Activated CD4-positive, alpha-beta T cell treated with anti-CD3 and anti-CD28 coated beads, Interleukin-2, Interleukin-4, amounts not matched to agents 100 ng/mL and 50 ng/mL, durations not matched to agents 16 hours and 8 hours (primary cell): ENCODE results near the gene ARHGDIA.
"Not testable (repeated sequence)": the region's sequence is repeated elsewhere in the genome, so short reads cannot be mapped to it uniquely, and the experiment has no call there.

ENCODE experiments used
- DNase-seq: peaks from one replicate; pipeline ENCODE4 v3.0.0-alpha.2; 2020; ENCODE audit warnings: low spot score

ARHGDIA gene

DNA sequence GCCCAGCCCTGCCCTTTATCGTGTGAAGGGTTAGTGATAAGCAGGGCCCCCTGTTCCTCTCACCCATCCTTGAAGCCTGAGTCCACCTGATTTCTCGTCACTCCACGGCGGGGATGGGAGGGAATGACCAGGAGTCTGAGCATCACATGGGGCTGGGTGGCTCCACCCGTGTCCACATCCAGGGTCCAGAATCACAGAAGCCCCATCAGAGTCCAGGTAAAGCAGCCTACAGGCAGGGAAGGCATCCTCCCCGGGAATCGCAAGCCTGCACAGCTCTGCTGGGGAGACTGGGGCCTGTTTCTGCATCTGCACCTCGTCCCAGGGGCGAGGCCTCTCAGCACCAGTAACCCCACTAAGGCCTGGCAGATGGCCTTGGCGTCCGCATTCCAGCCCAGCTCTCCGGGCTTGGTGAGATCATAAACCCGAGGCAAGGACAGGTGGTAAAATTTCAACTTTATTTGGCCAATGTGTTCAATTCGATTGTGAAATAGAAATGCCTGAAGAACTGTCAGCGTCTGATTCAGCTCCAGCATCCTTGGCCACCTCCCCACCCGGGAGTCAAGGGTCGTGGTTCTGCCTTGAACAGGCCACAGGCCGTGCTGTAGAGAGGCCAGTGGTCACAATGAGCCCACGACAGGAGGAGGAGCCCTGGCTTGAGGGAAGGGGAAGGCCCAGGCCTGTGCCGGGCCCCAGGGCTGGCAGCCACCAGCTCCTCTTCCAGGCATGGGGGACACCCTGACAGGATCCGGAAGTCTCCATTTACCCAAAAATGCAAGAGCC, 28.2 kb downstream of the ARHGDIA start:
- DNase-seq = no peak

DNA sequence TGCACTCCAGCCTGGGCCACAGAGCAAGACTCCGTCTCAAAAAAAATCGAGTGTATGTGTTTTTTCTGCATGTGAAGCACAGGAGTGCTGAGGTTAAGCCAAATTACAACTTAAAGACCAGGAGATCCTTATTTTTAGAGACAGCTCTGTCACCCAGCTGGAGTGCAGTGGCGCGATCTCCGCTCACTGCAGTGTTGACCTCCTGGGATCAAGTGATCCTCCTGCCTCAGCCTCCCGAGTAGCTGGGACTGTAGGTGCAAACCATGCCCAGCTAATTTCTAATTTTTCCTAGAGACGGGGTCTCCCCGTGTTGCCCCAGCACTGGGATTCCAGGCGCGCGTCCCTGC, 28.8 kb downstream of the ARHGDIA start:
- DNase-seq = no peak

DNA sequence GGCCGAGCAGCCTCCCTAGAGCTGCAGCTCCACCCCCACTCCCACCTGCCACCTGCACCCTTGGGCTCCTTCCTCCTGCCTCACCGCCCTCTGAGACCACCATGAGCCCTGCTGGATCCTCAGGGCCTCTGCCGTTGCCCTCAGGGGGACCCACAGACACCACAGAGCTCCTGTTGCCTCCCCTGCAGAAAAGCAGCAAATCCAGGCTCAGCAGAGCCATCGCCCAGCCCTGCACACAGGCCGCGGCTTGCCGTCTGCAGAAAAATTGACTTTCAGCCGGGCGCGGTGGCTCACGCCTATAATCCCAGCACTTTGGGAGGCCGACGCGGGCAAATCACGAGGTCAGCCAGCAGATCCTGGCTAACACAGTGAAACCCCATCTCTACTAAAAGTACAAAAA, 29.3 kb downstream of the ARHGDIA start:
- no peak for DNase-seq

DNA sequence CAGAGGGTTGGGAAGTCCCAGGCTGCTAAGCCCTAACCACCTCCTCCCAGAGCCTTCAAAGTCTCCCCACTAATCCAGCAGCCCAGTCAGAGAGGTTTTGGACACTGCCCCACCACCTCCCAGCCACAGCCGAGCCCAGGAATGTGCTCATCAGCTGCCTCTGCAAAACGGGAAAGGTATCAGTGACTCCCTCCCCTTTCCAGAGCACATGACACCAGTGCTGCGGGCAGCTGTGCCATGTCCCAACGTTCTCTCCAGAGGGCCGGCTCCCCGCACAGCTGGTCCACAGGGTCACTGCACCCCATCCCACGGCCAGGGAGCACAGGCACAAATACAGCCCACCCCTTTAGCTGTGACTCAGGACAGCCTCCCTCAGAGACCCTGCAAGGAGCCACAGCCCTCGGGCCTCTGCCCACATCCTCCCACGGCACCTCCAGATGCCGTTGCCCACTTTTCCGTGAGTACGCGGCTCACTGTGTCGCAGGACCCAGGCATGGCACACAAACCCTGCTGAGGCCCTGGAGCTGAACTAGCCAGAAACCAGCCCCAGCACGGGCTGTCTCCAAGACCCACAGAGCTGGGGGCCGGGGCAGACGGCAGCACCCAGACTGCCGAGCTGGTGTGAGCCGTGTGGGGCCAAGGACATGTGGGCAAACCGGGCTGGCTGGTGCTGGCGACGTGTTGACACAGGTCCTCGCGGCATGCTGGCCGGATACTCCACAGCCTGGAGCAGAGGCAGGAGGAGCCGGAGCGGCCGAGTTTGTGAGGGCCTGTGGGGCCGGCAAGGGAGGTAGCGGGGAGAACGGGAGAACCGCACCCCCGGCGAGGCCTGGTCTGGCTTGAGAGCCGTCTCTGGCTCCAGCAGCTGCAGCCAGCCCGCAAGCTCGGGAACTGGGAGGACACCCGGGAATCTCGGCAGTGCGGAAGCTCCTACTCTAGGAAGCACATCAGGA, 30.0 kb downstream of the ARHGDIA start:
- DNase-seq = no peak

DNA sequence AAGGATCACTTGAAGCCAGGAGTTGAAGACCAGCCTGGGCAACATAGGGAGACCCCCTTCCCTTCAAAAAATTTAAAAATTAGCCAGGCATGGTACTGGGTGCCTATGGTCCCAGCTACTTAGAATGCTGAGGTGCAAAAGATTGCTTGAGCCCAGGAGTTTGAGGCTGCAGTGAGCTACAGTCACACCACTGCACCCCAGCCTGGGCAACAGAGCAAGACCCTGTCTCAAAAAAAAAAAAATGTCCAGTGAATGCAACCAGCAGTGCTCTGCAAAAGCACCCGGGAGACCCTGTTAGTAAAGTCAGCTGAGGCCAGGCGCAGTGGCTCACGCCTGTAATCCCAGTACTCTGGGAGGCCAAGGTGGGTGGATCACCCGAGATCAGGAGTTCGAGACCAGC, 31.1 kb downstream of the ARHGDIA start:
- not testable (repeated sequence) for DNase-seq

DNA sequence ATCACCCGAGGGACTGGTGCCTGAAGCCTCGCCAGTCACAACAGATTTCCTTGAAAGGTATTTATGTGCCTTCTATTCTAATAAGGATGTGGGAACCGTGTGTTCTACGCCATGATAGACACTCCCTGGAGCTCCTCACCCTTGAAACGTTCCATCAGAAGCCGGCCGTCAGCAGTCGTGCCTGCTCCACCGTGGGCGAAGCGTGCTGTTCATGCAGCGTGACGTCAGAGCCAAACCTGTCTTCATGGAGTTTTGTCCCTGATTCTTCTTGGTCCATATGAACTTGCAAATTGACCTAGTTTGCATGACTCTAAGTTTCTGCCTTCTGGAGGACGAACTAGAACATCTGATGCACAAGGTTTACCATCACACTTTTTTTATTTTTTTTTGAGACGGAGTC, 31.8 kb downstream of the ARHGDIA start:
- no peak for DNase-seq

DNA sequence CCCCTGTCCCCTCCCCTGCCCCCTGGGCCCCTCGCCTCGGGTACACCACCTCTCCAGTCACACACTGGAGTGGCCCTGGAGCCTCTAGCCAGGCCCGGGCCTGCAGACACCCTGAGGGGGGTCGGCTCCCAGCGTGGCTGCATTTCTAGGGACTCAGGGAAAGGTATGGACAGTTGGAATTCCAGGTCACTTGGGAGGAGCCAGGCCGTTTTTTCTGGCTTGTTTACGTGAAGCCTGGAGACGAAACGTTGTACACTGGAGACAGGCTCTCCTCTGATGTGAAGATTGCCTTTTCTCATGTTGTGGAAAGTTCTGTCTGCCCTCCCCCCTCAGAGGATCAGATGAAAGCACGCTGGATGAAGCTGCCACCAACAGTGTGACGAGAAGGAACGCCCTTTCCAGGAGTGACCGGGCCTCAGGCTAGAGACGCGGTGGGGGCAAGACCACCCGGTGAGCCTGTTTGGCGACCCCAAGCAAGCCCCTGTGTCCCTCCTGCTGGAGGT, 32.3 kb downstream of the ARHGDIA start:
- DNase-seq = no peak

DNA sequence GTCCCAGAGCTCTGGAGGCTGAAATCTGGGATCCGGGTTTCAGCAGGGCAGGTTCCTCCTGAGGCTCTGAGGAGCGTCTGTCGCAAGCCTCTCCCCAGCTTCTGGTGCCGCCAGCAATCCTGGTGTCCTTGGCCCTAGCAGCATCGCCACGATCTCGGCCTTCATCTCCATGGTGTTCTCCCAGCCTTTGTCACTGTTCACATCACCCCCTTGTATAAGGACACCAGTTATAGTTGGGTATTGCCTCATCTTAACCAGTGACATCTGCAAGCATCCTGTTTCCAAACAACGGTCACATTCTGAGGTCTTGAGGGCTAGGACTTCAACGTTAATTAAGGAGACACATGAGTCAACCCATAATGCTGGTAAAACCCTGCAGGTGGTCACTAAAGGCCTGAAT, 33.5 kb downstream of the ARHGDIA start:
- DNase-seq = no peak

DNA sequence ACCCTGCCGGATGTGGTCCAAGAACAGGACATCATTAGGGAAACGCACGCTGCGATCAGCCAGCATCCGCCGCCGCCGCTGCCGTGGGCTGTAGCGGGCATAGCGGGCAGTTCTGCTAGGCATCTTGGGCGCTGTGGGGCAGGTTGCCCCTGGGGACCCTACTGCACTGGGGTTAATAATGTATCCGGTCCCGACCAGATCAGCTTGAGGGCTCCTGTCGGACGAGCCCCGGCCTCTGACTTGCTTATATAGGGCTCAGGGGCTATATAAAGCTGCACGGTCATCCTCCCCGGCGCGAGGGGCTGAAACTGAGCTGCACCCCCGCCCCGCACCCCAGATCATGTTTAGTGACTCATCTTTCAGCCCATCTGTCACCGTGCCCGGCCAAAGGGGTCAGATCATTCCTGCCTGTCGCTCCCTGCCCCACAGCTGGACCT, 36.3 kb downstream of the ARHGDIA start, which contains the start of gene PPP1R27:
TSS of gene PPP1R27 (minus strand) at position 220 of the 437 bp plus-strand sequence. CDS start at position 123, 97 bp downstream.
- DNase-seq = no peak

DNA sequence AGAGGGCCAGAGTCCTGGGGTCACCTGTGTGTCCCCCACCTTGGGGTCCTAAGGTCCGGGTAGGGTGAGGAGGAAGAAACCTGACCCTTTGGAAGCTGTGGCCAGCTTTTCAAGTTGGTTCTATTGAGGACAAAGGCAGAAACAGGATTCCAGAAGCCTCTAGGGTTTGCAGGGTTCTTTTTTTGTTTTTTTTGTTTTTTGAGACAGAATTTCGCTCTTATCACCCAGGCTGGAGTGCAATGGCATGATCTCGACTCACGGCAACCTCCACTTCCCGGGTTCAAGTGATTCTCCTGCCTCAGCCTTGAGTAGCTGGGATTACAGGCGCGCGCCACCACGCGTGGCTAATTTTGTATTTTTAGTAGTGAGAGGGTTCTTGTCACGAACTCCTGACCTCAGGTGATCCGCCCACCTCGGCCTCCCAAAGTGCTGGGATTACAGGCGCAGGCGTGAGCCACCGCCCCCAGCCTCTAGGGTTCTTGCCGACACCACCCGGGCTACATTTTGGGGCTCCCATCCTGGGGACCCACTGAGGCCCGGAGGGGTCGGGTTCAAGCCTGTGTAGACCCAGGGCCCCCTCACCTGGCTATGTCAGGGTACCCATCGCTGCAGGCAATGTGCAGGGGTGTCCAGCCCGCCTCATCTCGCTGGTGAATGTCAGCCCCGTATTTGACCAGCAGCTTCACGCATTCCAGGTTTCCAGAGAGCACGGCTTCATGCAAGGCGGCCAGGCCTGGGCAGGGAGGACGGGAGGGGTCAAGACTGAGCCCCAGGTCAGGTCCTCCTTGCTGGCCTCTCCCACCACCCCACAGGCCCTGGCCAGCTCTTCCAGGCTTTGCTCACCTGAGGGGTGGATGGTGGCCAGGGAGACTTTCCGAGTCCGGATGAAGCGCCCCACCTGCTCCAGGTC, 37.0 kb downstream of the ARHGDIA start:
- no peak for DNase-seq

DNA sequence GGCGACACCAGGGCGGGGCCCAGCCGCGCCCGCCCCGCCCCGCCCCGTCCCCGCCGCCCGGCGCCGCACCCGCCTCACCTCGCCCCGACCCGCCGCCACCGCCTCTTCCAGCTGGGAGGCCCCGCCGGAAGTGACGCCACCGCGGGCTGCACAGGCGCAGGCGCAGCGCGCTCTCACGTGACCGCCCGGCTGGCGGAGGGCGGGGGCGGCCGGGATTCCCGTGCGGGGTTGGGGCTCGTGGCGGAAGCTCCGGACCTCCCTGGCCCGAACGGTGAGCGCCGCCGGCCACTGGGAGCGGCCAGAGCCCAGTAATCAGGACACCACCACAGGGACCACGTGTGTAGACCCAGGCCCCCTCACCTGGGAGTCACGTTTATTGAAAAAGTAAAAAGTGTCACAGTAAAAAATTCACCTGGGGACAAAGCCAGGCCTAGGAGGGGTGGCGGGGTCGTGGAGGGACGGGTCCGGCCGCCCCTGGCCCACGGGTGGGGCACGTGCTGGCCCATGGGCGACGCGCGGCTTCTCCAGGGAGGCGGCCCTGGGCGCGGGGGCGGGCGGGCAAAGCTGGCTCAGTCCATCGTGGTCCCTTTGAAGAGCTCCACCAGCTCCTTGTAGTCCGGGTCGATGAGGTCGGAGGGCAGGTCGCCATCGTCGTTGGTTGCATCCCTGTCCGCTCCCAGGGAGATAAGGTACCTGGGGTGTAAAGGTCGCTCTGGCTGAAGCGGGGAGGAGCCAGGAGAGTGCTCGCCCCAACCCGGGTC, 37.8 kb downstream of the ARHGDIA start, which contains the start of gene MCRIP1:
TSS of gene MCRIP1 (minus strand) at position 132 of the 761 bp plus-strand sequence. CDS start 8,785 bp downstream, outside the sequence.
- DNase-seq = peak; percentile 97

DNA sequence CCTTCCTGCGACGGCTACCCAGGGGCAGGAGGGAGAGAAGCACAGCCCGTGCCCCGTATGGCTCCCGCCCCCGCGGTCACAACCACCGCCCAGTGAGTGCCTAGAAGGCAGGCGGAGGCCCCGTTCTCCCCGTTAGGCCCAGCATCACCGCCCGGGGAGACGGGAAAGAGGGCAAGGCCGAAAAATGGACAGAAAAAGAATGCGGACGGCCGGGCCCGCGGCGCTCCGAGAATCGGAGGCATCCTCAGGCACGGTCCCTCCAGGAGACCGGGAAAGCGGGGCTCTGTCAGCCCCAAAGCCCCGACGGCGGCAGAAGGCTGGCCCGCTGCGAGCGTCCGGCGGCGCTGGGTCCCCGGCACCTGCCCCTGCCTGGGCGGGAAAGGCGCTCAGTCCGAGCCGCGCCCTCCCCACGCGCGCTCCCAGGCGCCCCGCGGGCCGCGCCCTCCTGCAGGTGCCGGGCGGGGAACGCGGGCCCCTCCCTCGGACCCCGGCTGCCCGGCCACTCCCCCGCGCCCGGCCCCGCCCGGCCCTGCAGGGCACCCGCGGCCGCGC, 38.5 kb downstream of the ARHGDIA start:
- DNase-seq = peak; percentile 19

DNA sequence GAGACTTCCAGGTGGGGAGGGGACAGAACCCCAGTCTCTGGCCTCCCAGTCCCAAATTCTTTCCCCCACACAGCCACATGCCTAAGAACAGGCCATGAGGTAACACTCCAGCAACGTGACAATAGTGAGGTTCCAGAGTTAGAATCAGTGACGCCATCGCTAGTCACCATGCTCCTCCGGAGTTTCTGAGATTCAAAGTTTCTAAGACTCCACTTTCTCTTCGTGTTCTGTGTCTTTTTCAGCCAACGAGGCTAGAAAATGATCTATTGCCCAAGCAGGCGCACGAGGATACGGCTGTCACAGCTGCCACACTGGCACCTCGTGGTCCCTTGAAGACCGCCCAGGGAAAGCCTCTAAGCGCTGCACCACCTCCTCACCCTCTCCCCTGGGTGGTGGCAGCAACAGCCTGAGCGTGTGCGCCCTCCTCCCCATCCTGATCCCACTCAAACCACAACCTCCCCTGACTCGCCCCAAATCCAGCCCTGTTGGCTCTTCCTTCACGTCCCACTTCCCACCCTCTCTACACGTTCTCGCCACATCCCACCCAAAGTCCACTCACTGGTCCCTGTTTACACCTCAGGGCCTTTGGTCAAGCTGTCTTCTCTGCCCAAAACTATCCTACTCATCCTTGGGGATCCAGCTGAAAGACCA, 39.1 kb downstream of the ARHGDIA start:
- DNase-seq = peak; percentile 42

DNA sequence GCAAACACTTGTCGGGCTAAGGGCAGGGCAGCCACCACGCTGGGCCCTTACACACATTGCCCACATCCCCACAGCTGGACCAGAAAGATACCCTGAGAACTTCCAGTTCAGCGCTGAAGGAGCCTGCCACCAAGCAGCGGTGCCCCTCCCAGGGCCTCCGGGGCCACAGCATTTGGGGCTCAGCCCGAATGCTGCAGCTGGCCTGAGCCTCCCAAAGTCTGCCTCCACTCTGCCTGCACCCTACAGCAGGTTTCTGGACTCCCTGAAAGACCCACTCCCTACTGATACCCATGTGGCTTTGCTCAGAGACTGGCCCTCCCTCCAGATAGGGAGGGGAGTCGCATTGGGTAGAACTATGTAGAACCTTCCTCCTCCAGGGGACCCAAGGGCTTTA, 39.6 kb downstream of the ARHGDIA start:
- DNase-seq = no peak

DNA sequence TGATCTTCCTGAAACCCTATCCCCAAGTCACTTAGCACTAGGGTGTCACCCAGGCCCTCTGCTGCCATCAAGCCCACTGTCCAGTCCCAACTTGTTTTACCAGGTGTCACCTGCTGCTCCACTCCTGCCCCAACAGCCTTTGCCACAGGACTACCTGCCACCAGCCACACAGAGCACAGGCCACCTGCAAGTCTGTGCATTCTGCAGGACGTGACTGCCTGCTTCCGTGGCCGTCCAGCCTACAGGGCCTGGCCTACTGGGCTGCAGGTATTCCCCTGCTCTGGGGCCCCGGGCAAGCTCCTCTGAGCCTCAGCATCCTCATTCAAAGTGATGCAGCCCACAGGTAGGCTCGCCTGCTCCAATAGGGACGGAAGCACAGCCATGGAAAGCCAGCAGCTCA, 41.3 kb downstream of the ARHGDIA start:
- no peak for DNase-seq

DNA sequence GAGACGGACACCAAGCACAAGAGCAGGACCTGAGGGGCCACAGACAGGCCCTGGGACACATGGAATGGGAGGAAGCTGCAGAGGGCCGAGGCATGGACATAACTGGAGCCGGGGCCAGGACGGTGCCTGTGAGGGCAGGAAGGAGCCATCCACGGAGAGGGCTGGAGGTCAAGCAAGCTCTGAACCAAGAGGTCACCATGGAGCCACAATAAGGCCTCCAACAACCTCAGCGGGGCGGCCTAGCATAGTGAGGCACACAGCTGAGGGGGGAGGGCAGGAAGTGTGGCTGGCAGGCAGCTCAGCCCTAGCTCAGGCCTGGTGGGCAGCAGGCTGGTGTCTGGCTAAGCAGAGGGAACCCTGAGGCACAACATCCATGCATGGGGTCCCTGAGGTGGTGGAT, 42.5 kb downstream of the ARHGDIA start:
- DNase-seq = no peak

DNA sequence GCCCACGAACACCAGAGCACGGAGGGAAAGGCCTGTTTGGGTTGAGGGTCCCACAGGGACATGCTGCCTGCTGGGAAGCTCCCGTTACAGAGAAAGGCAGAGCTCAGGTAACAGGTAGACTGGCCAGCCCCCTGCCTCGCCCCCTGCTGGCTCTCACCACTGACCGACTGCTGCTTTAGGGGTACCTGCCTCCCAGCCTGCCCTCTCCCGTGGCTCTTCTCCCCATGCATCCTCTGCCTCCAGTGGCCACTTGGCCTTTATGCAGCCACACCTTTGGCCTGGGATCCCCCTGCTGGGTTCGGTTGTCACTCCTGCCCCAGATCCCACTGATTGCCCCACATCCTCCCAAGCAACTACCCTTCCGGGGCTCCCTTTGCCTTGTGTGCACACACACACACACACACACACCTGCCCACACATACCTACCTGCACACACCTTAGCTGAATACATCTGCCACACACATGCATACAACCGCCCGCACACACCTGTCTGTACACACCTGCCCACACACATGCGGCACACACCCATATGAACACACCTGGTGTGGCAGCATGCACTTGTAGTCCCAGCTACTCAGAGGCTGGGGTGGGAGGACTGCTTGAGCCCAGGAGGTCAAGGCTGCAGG, 45.2 kb downstream of the ARHGDIA start:
- no peak for DNase-seq

DNA sequence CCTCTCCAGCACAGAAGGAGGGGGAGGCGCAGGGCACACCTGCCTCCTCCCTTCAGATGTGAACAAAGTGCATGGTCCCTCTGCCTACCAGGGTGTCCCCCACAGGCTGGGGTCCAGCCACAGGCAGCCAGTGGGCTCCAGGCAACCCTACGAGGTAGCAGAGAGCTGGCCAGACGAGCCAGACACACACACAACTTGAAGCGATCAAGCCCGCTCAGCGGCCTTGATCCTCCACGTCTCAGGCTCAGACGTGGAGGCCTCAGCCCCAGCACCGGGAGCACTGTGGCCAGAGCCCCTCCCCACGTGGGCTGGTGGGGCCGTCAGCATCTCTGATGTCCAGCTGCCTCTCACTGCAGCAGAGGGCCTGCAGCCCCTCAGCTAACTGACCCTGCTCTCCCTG, 46.5 kb downstream of the ARHGDIA start:
- no peak for DNase-seq

DNA sequence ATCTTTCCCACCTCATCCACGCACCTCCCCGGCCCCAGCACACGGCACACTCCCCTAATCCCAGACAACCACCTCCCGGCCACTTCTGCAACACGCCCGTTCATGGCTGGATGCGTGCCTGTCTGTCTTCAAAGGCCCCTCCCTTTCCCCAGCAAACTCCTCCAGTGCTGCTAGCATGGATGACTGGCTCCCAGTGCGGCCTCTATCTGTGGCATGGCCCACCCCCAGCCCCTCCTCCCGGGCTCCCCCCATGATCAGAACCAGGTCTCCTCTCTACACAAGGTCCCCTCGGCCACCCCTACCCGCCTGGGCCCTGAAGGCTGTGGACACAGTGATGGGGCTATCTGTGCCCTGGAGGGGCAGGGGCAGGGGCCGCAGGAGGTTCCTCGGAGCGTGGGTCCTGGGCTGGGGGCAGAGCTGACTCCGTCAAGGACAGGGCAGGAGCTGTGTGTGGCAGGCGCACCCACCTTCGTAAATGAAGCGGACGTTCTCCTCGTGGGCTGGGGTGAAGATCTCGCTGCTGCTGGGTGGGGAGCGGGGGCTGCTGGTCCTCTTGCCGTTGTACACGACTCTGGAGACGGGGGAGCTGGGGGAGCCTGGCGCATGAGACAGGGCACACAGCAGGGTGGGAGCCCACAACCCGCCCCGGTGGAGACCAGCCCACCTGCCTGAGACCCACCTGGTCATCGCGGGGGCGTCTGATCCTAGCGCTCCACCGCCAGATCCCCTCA, 47.2 kb downstream of the ARHGDIA start:
- no peak for DNase-seq
